K562 (cell line): ENCODE measurements around the gene ZNF627. TPM values are rescaled to one million over a fixed set of nuclear protein-coding genes. Genes with fewer than 3 reads are reported as not detected.

Experiments used
- ATAC-seq: fragments of 200-7000 bp; cut with Tn5 transposase; 3 replicates; pipeline ENCODE4 v1.9.1; 2020; ENCODE audit warnings: moderate library complexity
- BruUV-seq: library from RNA; stranded (reverse); fragments of 400-500 nt; replicated peaks from 2 replicates; lab custom pipeline; 2021; lab: Mats Ljungman, UMichigan
- CTCF ChIA-PET: fragments of 300-600 bp; formaldehyde crosslinking; extraction: SDS; loops from one replicate; lab custom pipeline; 2021; ENCODE audit warnings: low intra/inter-chr PET ratio; lab: Yijun Ruan, JAX
- POLR2A ChIA-PET: fragments of 300-600, 350-650 bp; sonication (Branson Sonifier 250); formaldehyde crosslinking; extraction: SDS; loops from one replicate; lab custom pipeline; 2021; ENCODE audit warnings: antibody characterized with exemption, inconsistent platforms; lab: Yijun Ruan, JAX
- DNase-seq, 4 experiments: peaks; one replicate each; pipeline versions ENCODE4 v3.0.0 to v3.0.0-alpha.2; 2011 to 2018; ENCODE audit warnings: low spot score in 3 of 4, mixed read lengths in 3 of 4; ENCODE audit errors: extremely low read depth in 1 of 4
- FAIRE-seq: peaks from 2 replicates; lab custom pipeline; 2011; peaks lifted over from hg19 to GRCh38; lab: Jason Lieb, UNC
- H2AFZ ChIP-seq: 2 replicates; pipeline ENCODE4 v1.6.0; 2011; ENCODE audit warnings: low read depth, low read length, control low read depth, inconsistent platforms
- H3K27ac ChIP-seq: fragments of 200-600 bp; 3 replicates; pipeline ENCODE4 v1.8.0; 2011; ENCODE audit warnings: low read depth, mild to moderate bottlenecking, control low read depth, inconsistent platforms, low read length, moderate library complexity, mixed read lengths; ENCODE audit errors: extremely low read depth
- H3K27me3 ChIP-seq, 2 experiments: fragments of 300-600 bp in 1 of 2; 2 replicates in 1 of 2; 3 replicates in 1 of 2; pipeline versions ENCODE4 v1.6.0 to v1.8.0; 2011; ENCODE audit warnings: inconsistent platforms in 2 of 2, low read length in 2 of 2, mild to moderate bottlenecking in 1 of 2, mixed read lengths in 1 of 2, moderate library complexity in 1 of 2; ENCODE audit not compliant: control insufficient read depth in 2 of 2, insufficient read depth in 2 of 2
- H3K36me3 ChIP-seq: fragments of 300-600 bp; 3 replicates; pipeline ENCODE4 v1.8.0; 2011; ENCODE audit warnings: mild to moderate bottlenecking, low read length, inconsistent platforms; ENCODE audit not compliant: control insufficient read depth, insufficient read depth
- H3K4me1 ChIP-seq, 2 experiments: fragments of 200-600 bp in 1 of 2; replicated peaks in 1 of 2; 2 replicates in 1 of 2; 3 replicates in 1 of 2; pipeline versions ENCODE4 v1.5.1 to v1.8.0; 2011; ENCODE audit warnings: inconsistent platforms in 2 of 2, low read length in 2 of 2, mild to moderate bottlenecking in 1 of 2, mixed read lengths in 1 of 2, moderate library complexity in 1 of 2; ENCODE audit not compliant: control insufficient read depth in 2 of 2, insufficient read depth in 2 of 2
- H3K4me2 ChIP-seq: 2 replicates; pipeline ENCODE4 v1.6.1; 2011; ENCODE audit warnings: low read length, control low read depth, inconsistent platforms, mixed read lengths; ENCODE audit not compliant: insufficient read depth
- H3K4me3 ChIP-seq: fragments of 200-600 bp; sonication (generic), shearing (Covaris generic); 2 replicates; pipeline ENCODE4 v1.5.1; 2016; ENCODE audit warnings: control low read depth, inconsistent platforms
- H3K79me2 ChIP-seq: fragments of 200-600 bp; 3 replicates; pipeline ENCODE4 v1.8.0; 2011; ENCODE audit warnings: low read length, inconsistent platforms; ENCODE audit not compliant: control insufficient read depth, insufficient read depth
- H3K9ac ChIP-seq, 2 experiments: 2 replicates each; pipeline versions ENCODE4 v1.6.0 to v1.6.1; 2011; ENCODE audit warnings: low read depth in 2 of 2, low read length in 2 of 2, control low read depth in 1 of 2, inconsistent platforms in 1 of 2, mild to moderate bottlenecking in 1 of 2, mixed read lengths in 1 of 2; ENCODE audit not compliant: insufficient read depth in 1 of 2
- H3K9me1 ChIP-seq: one replicate; pipeline ENCODE4 v1.6.0; 2011; ENCODE audit warnings: inconsistent platforms, mild to moderate bottlenecking, low read length, moderate library complexity; ENCODE audit not compliant: control insufficient read depth, insufficient read depth
- H3K9me3 ChIP-seq: replicated peaks from 2 replicates; pipeline ENCODE4 v1.5.1; 2011; ENCODE audit warnings: low read depth, low read length, inconsistent platforms; ENCODE audit not compliant: control insufficient read depth, insufficient read depth
- H4K20me1 ChIP-seq: replicated peaks from 2 replicates; pipeline ENCODE4 v1.6.1; 2011; ENCODE audit warnings: low read length, inconsistent platforms, mixed read lengths; ENCODE audit not compliant: control insufficient read depth, insufficient read depth
- ARID3B ChIP-seq: fragments of 250-450 bp; sonication (Bioruptor Pico); IDR thresholded peaks from 2 replicates; pipeline ENCODE4 v1.4.0; 2020; ENCODE audit warnings: borderline replicate concordance
- BACH1 ChIP-seq: fragments of 200-800 bp; sonication (Bioruptor generic); IDR thresholded peaks from 2 replicates; pipeline ENCODE4 v1.6.1; 2016; ENCODE audit warnings: missing genetic modification characterization, missing compliant biosample characterization
- CBFA2T3 ChIP-seq: fragments of 450-650 bp; IDR thresholded peaks from 2 replicates; pipeline ENCODE4 v1.6.1; 2017
- E2F4 ChIP-seq: sonication (generic); formaldehyde crosslinking; IDR thresholded peaks from 2 replicates; pipeline ENCODE4 v1.8.0; 2022; ENCODE audit warnings: mild to moderate bottlenecking, low read depth, missing genetic modification reagents
- EHMT2 ChIP-seq: fragments of 450-650 bp; IDR thresholded peaks from 2 replicates; pipeline ENCODE4 v1.6.1; 2018; ENCODE audit warnings: antibody characterized with exemption
- GATA2 ChIP-seq: sonication (generic); formaldehyde crosslinking; IDR thresholded peaks from 2 replicates; pipeline ENCODE4 v1.4.0; 2020; ENCODE audit warnings: mild to moderate bottlenecking, missing genetic modification reagents
- NEUROD1 ChIP-seq: fragments of 150-350 bp; IDR thresholded peaks from 2 replicates; pipeline ENCODE4 v1.6.1; 2014; ENCODE audit warnings: borderline replicate concordance, low read length, low read depth; ENCODE audit not compliant: partially characterized antibody
- PKNOX1 ChIP-seq: fragments of 450-650 bp; IDR thresholded peaks from 2 replicates; pipeline ENCODE4 v1.6.1; 2016
- POLR2A ChIP-seq: fragments of 450-650 bp; conservative IDR thresholded peaks from 2 replicates; pipeline ENCODE4 v1.6.1; 2016
- TFAP4 ChIP-seq: sonication (generic); formaldehyde crosslinking; IDR thresholded peaks from 2 replicates; pipeline ENCODE4 v1.8.0; 2022; ENCODE audit warnings: missing genetic modification reagents, mild to moderate bottlenecking, moderate library complexity, borderline replicate concordance
- ZBTB1 ChIP-seq: sonication (generic); formaldehyde crosslinking; IDR thresholded peaks from 2 replicates; pipeline ENCODE4 v1.8.1; 2023; ENCODE audit warnings: missing genetic modification reagents, low read depth, mild to moderate bottlenecking, borderline replicate concordance
- ZNF175 ChIP-seq: fragments of 200-800 bp; sonication (Bioruptor generic); IDR thresholded peaks from 2 replicates; pipeline ENCODE4 v1.6.1; 2016; ENCODE audit warnings: low read depth, mild to moderate bottlenecking, missing genetic modification characterization, missing compliant biosample characterization
- ZNF707 ChIP-seq: fragments of 250-450 bp; sonication (Bioruptor Pico); conservative IDR thresholded peaks from 2 replicates; pipeline ENCODE4 v1.8.0; 2022; ENCODE audit warnings: inconsistent platforms, mild to moderate bottlenecking, moderate library complexity
- WGBS: fragments of 100-300 bp; shearing (Covaris generic); methylation state at CpG from one replicate; pipeline ENCODE4 v1.1.6; 2016; ENCODE audit warnings: low coverage, mixed read lengths; ENCODE audit not compliant: insufficient coverage; ENCODE audit errors: missing lambda C conversion rate; 5-methylcytosine and 5-hydroxymethylcytosine counted together
- in situ Hi-C: fragments of 300-500 bp; cut with MboI; formaldehyde crosslinking; loops from 4 replicates; pipeline ENCODE4 v1.15.0; 2018; ENCODE audit warnings: inconsistent platforms, mixed read lengths
- intact Hi-C: fragments of 100-400 bp; cut with micrococcal nuclease; formaldehyde crosslinking; loops from 2 replicates; pipeline ENCODE4 v1.14.2; 2022
- polyA plus RNA-seq, 8 experiments: library from polyadenylated mRNA; depleted of rRNA in 4 of 8; stranded (reverse) in 5 of 8; unstranded in 3 of 8; fragments of >200 nt; fragmentation: Nextera tagmentation in 2 of 8; fragmentation: Illumina TruSeq in 1 of 8; extraction: Ambion mirVana in 2 of 8; extraction: Trizol in 1 of 8; gene quantifications; 2 replicates each; pipeline versions ENCODE4 v1.2.1 to v1.2.3, GENCODE V29; 2011 to 2014; ENCODE audit warnings: inconsistent platforms in 1 of 8, missing spikeins in 1 of 8
- total RNA-seq, 7 experiments: library from RNA; depleted of rRNA in 6 of 7; stranded (reverse); fragments of >200 nt in 6 of 7; fragmentation: Illumina TruSeq in 2 of 7; extraction: Trizol in 2 of 7; gene quantifications; 2 replicates each; pipeline versions ENCODE4 v1.2.1 to v1.2.3, GENCODE V29; 2011 to 2021; ENCODE audit warnings: low replicate concordance in 1 of 7

The ZNF627 gene
- total and polyA plus RNA-seq, 9 of the 15 experiments (the other 6 are each of a cell fraction or from before 2014, with no cell fraction given): 6.4 to 19.9 (median 10.6) TPM

- H3K9ac ChIP-seq: no peak overlapping the region; a peak in 1 of 4 replicates
- no peak for ATAC-seq
- no peak overlapping the region for H3K4me2 ChIP-seq
- WGBS: 81% methylated on average over 20 of the region's 20 CpGs
- intact Hi-C loops: loop anchor here (1.0 kb wide), 1 partner anchor 57 kb away; no protein-coding TSS in a partner anchor
- H2AFZ ChIP-seq: no peak overlapping the region
- peaks cover 26% of the 10 kb centered on the region for H3K79me2 ChIP-seq
- in situ Hi-C loops: no loop called here
- H3K27ac ChIP-seq: peak overlapping the region; percentile 35; the same call in 1 of the 3 replicates
- FAIRE-seq: no peak
- TF ChIP-seq ZNF707 (CRISPR knock-in tag) (no peak), GATA2 (no peak), NEUROD1 (no peak), BACH1 (no peak), ARID3B (CRISPR knock-in tag) (no peak), E2F4 (CRISPR knock-in tag) (no peak), ZNF175 (no peak), EHMT2 (no peak), POLR2A (0 out of 2 replicates have a peak, but pooled peaks have one; percentile 30), CBFA2T3 (no peak), ZBTB1 (CRISPR knock-in tag) (no peak), TFAP4 (CRISPR knock-in tag) (0 out of 2 replicates have a peak, but pooled peaks have one; percentile 0), PKNOX1 (peak; percentile 76)
- H3K4me3 ChIP-seq: no peak overlapping the region
- no peaks in the 10 kb centered on the region for H3K27me3 ChIP-seq
- DNase-seq: no peak
- H3K9me1 ChIP-seq: peaks cover 5% of the 10 kb centered on the region
- peaks cover 7 to 39% of the 10 kb centered on the region in 2 experiments; a peak in 4 of 5 replicates for H3K4me1 ChIP-seq
- peaks cover 50% of the 10 kb centered on the region; the same call in 2 of the 3 replicates for H3K36me3 ChIP-seq
- no TSS peak for BruUV-seq
- H4K20me1 ChIP-seq: peaks cover 9% of the 10 kb centered on the region; the same call in 1 of the 2 replicates
- CTCF ChIA-PET: interaction anchor here (0.5 kb wide), 1 partner anchor 67 kb away, joined by 5 read pairs; no protein-coding TSS in a partner anchor
- POLR2A ChIA-PET: interaction anchor here (0.7 kb wide), 1 partner anchor 213 kb away, joined by 3 read pairs; no protein-coding TSS in a partner anchor
- H3K9me3 ChIP-seq: no peaks in the 10 kb centered on the region
Measured at GRCh38 chr19:11552666-11553372, 44.5 kb upstream of the ZNF627 start.
